Left ventricle myocardium inferior (tissue), 1 donor: ENCODE measurements around the gene SNRPA. TPM values are rescaled to one million over a fixed set of nuclear protein-coding genes. Genes with fewer than 3 reads are reported as not detected.
A peak's percentile ranks its signal among the peaks of the same experiment; 100 is the strongest.

Experiments
- DNase-seq: peaks from one replicate; pipeline ENCODE4 v3.0.0-alpha.2; 2020
- H3K27ac ChIP-seq: fragments of 200-600 bp; replicated peaks from 2 replicates; pipeline ENCODE4 v1.8.0; 2021
- H3K27me3 ChIP-seq: fragments of 200-600 bp; 2 replicates; pipeline ENCODE4 v1.8.0; 2021; ENCODE audit warnings: low read depth
- H3K36me3 ChIP-seq: fragments of 200-600 bp; 2 replicates; pipeline ENCODE4 v1.8.0; 2021
- H3K4me1 ChIP-seq: fragments of 200-600 bp; 2 replicates; pipeline ENCODE4 v1.8.0; 2021
- H3K4me3 ChIP-seq: fragments of 200-600 bp; 2 replicates; pipeline ENCODE4 v1.8.0; 2021; ENCODE audit warnings: mild to moderate bottlenecking, moderate library complexity
- H3K9me3 ChIP-seq: fragments of 200-600 bp; replicated peaks from 2 replicates; pipeline ENCODE4 v1.8.0; 2021
- intact Hi-C: fragments of 100-400 bp; cut with micrococcal nuclease; formaldehyde crosslinking; loops from one replicate; pipeline ENCODE4 v1.11.0; 2022
- total RNA-seq: library from RNA; stranded (reverse); fragmentation: NEBNext Ultra II Directional; extraction: Animal tissue kit (Norgen Biotek cat#: 25700); gene quantifications from one replicate; pipeline ENCODE4 v1.2.1, GENCODE V29; 2021
- TF ChIP-seq, protein P1 (sequence below): fragments of 200-600 bp; IDR thresholded peaks from 2 replicates; pipeline ENCODE4 v1.8.0; 2021; ENCODE audit warnings: antibody characterized with exemption, mild to moderate bottlenecking, borderline replicate concordance
- donor health status: DM: no; HTN: yes; CAD: no; lungs with severe emphysema.

The SNRPA gene
- total RNA-seq, 1 donor from 2014 or later, result 27.9 TPM

- Histone ChIP-seq H3K9me3 (no peaks in the 10 kb centered on the region), H3K4me3 (no peak overlapping the region), H3K4me1 (peaks cover 41% of the 10 kb centered on the region), H3K27me3 (no peaks in the 10 kb centered on the region), H3K27ac (peak overlapping the region; percentile 75), H3K36me3 (peaks cover 50% of the 10 kb centered on the region)
- intact Hi-C loops, result no loop called here
- TF ChIP-seq, protein P1, sequence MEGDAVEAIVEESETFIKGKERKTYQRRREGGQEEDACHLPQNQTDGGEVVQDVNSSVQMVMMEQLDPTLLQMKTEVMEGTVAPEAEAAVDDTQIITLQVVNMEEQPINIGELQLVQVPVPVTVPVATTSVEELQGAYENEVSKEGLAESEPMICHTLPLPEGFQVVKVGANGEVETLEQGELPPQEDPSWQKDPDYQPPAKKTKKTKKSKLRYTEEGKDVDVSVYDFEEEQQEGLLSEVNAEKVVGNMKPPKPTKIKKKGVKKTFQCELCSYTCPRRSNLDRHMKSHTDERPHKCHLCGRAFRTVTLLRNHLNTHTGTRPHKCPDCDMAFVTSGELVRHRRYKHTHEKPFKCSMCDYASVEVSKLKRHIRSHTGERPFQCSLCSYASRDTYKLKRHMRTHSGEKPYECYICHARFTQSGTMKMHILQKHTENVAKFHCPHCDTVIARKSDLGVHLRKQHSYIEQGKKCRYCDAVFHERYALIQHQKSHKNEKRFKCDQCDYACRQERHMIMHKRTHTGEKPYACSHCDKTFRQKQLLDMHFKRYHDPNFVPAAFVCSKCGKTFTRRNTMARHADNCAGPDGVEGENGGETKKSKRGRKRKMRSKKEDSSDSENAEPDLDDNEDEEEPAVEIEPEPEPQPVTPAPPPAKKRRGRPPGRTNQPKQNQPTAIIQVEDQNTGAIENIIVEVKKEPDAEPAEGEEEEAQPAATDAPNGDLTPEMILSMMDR, result no peak
- no peak for DNase-seq
Observed at GRCh38 chr19:40739871-40740703, 10.9 kb upstream of the SNRPA start.

GRCh38 chr19:40740747-40741146, 10.3 kb upstream of the SNRPA start:
- peaks cover 43% of the 10 kb centered on the region for H3K36me3 ChIP-seq

DNA sequence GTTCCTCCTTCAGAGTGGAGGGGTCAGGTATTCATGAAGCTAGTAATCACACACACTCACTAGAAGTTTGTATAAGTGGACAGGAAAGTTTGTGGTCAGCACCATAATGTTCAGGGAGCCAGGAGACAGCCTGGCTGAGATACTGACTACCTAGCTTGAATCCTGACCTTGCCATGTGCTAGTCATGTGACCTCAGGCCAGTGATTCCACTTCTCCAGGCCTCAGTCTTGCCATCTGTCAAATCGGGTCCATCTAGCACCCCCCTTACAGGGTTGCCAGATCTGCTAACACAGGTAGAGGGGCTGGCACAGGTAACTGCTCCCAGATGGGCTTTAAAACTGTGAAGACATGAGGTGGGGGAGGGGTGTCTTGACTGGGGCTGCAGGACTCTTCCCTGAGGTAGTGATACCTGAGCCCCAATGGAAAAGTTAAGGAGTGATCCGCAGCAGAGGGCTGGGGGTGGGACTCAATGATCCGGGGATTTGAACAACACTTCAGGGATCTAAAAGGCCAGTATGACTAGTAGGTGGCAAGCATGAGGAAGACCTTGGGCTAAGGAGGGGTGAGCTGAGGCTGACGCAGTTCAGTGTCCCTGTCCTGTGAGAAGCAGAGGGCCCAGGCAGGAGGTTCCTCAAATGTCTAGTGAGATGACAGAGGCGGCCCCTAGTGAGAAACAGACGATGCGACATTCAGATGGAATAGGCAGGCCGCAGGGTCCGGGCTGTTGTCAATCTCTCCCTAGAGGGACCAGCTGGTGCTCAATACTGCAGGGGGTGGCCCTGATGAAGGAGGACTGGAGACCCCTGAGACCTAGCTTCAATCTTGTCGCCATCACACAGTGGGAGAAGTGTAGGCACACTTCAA, 9.2 kb upstream of the SNRPA start:
- Histone ChIP-seq H3K27ac (peak overlapping the region; percentile 75), H3K4me3 (no peak overlapping the region), H3K9me3 (no peaks in the 10 kb centered on the region), H3K36me3 (peaks cover 33% of the 10 kb centered on the region), H3K4me1 (peaks cover 42% of the 10 kb centered on the region), H3K27me3 (no peaks in the 10 kb centered on the region)
- TF ChIP-seq, protein P1, result no peak
- intact Hi-C loops, result no loop called here
- DNase-seq, result no peak

More at GRCh38 chr19:40740747-40741146, 10.3 kb upstream of the SNRPA start:
- H3K4me3 ChIP-seq, result no peak overlapping the region
- intact Hi-C loops, result no loop called here
- H3K4me1 ChIP-seq, result peaks cover 46% of the 10 kb centered on the region
- H3K9me3 ChIP-seq, result no peaks in the 10 kb centered on the region
- peak; percentile 52 for DNase-seq
- TF ChIP-seq, protein P1, result no peak
- H3K27ac ChIP-seq, result peak overlapping the region; percentile 75
- H3K27me3 ChIP-seq, result no peaks in the 10 kb centered on the region

- Histone ChIP-seq H3K4me3 (no peak overlapping the region), H3K27ac (no peak overlapping the region), H3K27me3 (no peaks in the 10 kb centered on the region), H3K36me3 (peaks cover 26% of the 10 kb centered on the region), H3K9me3 (no peaks in the 10 kb centered on the region), H3K4me1 (peaks cover 36% of the 10 kb centered on the region)
- no peak for DNase-seq
- TF ChIP-seq, protein P1, result no peak
- intact Hi-C loops, result no loop called here
Observed at GRCh38 chr19:40742477-40742876, 8.5 kb upstream of the SNRPA start.

GRCh38 chr19:40742886-40743285, 8.1 kb upstream of the SNRPA start:
- Histone ChIP-seq H3K27me3 (no peaks in the 10 kb centered on the region), H3K4me1 (peaks cover 36% of the 10 kb centered on the region), H3K27ac (no peak overlapping the region), H3K4me3 (no peak overlapping the region), H3K9me3 (no peaks in the 10 kb centered on the region), H3K36me3 (peaks cover 22% of the 10 kb centered on the region)
- TF ChIP-seq, protein P1, result no peak
- intact Hi-C loops, result no loop called here
- no peak for DNase-seq
